ENCODE measurements around the gene TRIM17. TPM values are rescaled to one million over a fixed set of nuclear protein-coding genes. Genes with fewer than 3 reads are reported as not detected.

TRIM17 gene
- polyA plus RNA-seq, 1 experiment, result 0.16 TPM

- no peak for DNase-seq (ENCODE audit: low read depth, low spot score)
- TF ChIP-seq CTCF (IDR thresholded peaks at IDR 0.05; ENCODE audit: low read depth, low read length), result no peak
- Histone ChIP-seq H3K27ac (ENCODE audit: low read depth, low read length) (no peak overlapping the region), H3K9me3 (ENCODE audit: control insufficient read depth, insufficient read depth, low read length) (no peaks in the 10 kb centered on the region; the same call in 1 of the 2 replicates), H3K4me3 (ENCODE audit: low read depth, low read length) (no peak overlapping the region), H3K27me3 (ENCODE audit: control insufficient read depth, insufficient read depth, low read length) (no peaks in the 10 kb centered on the region)
- CTCF ChIA-PET, result no interaction called here
- POLR2A ChIA-PET, result interaction anchor here (0.6 kb wide), 1 partner anchor 67 kb away, joined by 4 read pairs; no protein-coding TSS in a partner anchor
Observed at GRCh38 chr1:228390649-228391048, 26.0 kb downstream of the TRIM17 start.

DNA sequence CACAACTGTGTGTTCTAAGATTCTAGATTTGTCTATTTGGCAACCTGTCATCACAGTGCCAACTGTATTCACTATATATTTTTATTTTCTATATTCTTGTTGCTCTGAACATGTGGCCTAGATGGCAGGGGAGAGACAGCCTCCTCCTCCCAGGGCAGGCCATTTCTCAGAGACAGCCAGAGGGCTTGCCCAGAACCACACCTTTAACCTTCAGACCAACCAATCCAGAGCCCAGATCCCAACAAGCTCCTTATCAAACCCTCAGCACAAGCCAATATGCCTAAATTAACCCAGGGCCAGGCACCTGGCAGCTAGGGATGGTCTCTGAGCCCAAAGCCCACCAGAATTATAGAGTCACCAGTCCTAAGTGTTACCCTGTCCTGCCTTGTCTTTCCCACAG lies 29.3 kb downstream of the TRIM17 start:
- Histone ChIP-seq H3K27me3 (ENCODE audit: control insufficient read depth, insufficient read depth, low read length) (no peaks in the 10 kb centered on the region), H3K27ac (ENCODE audit: low read depth, low read length) (no peak overlapping the region), H3K9me3 (ENCODE audit: control insufficient read depth, insufficient read depth, low read length) (no peaks in the 10 kb centered on the region), H3K4me3 (ENCODE audit: low read depth, low read length) (no peak overlapping the region)
- DNase-seq (ENCODE audit: low read depth, low spot score), result no peak
- ChIA-PET POLR2A (no interaction called here), CTCF (no interaction called here)
- no peak for TF ChIP-seq CTCF (IDR thresholded peaks at IDR 0.05; ENCODE audit: low read depth, low read length)

DNA sequence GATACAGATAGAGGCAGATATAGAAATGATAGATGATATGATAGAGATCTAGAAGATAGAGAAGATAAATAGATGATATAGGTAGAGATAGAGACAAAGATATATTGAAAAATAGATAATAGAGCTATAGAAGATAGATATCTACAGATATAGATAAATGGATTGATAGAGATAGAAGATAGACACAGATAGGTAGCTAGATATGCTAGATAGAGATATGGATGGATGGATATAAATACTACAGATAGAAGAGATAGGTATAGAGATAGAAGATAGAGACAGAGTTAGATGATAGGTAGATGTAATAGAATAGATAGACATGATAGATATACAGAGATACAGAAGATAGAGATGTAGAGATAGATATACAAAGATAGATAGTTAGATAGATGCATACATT lies 31.4 kb downstream of the TRIM17 start:
- Histone ChIP-seq H3K4me3 (ENCODE audit: low read depth, low read length) (no peak overlapping the region), H3K9me3 (ENCODE audit: control insufficient read depth, insufficient read depth, low read length) (no peaks in the 10 kb centered on the region), H3K27me3 (ENCODE audit: control insufficient read depth, insufficient read depth, low read length) (no peaks in the 10 kb centered on the region), H3K27ac (ENCODE audit: low read depth, low read length) (no peak overlapping the region)
- TF ChIP-seq CTCF (IDR thresholded peaks at IDR 0.05; ENCODE audit: low read depth, low read length), result no peak
- DNase-seq (ENCODE audit: low read depth, low spot score), result no peak
- POLR2A ChIA-PET, result no interaction called here
- CTCF ChIA-PET, result interaction anchor here (0.6 kb wide), 2 partner anchors 8 to 73 kb away, joined by 3 to 8 read pairs; no protein-coding TSS in a partner anchor

DNA sequence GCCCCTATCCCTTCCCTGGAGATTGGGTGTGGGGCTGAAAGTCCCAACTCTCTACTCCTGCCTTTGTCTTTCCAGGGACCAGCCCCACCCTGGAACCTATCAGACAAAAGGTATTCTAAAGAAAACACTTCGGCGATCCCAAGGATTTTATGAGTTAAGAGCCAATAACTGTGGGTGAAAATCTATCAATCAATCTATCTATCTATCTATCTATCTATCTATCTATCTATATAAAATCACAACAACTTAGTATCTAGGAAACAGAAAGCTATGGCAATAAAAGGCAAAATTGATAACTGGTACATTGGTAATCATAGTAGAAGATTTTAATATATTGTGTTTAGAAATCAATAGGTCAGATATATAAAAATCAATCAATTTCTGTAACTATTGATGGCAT lies 32.9 kb downstream of the TRIM17 start:
- TF ChIP-seq CTCF (IDR thresholded peaks at IDR 0.05; ENCODE audit: low read depth, low read length), result no peak
- ChIA-PET CTCF (no interaction called here), POLR2A (no interaction called here)
- DNase-seq (ENCODE audit: low read depth, low spot score), result no peak
- Histone ChIP-seq H3K27me3 (ENCODE audit: control insufficient read depth, insufficient read depth, low read length) (no peaks in the 10 kb centered on the region), H3K9me3 (ENCODE audit: control insufficient read depth, insufficient read depth, low read length) (peaks cover 4% of the 10 kb centered on the region; the same call in 1 of the 2 replicates), H3K4me3 (ENCODE audit: low read depth, low read length) (no peak overlapping the region), H3K27ac (ENCODE audit: low read depth, low read length) (no peak overlapping the region)

GRCh38 chr1:228381356-228381755 lies 35.3 kb downstream of the TRIM17 start:
- CTCF ChIA-PET, result interaction anchor here (3.5 kb wide), 1 partner anchor 12 kb away, joined by 27 read pairs; no protein-coding TSS in a partner anchor
- POLR2A ChIA-PET, result interaction anchor here (0.6 kb wide), 1 partner anchor 76 kb away, joined by 3 read pairs; no protein-coding TSS in a partner anchor
- H3K4me3 ChIP-seq (ENCODE audit: low read depth, low read length), result no peak overlapping the region
- DNase-seq (ENCODE audit: low read depth, low spot score), result no peak
- no peaks in the 10 kb centered on the region for H3K27me3 ChIP-seq (ENCODE audit: control insufficient read depth, insufficient read depth, low read length)
- H3K9me3 ChIP-seq (ENCODE audit: control insufficient read depth, insufficient read depth, low read length), result peaks cover 18% of the 10 kb centered on the region
- no peak overlapping the region for H3K27ac ChIP-seq (ENCODE audit: low read depth, low read length)
- TF ChIP-seq CTCF (IDR thresholded peaks at IDR 0.05; ENCODE audit: low read depth, low read length), result no peak
